Gastroesophageal sphincter (tissue), 4 donors: Measurements from ENCODE around the gene CMYA5. TPM values are rescaled to one million over a fixed set of nuclear protein-coding genes. Genes with fewer than 3 reads are reported as not detected.

Experiments used
- ATAC-seq: fragments of 150-250 bp; one replicate; pipeline ENCODE4 v1.9.1; 2016; ENCODE audit warnings: mild to moderate bottlenecking, moderate library complexity
- H3K27ac ChIP-seq, 4 donors: fragments of 200-600 bp; sonication (generic) in 3 of 4; 1 replicate in 3 of 4; 2 replicates in 1 of 4; pipeline ENCODE4 v1.5.1; 2016 to 2019
- H3K27me3 ChIP-seq: fragments of 200-600 bp; sonication (generic); one replicate; pipeline ENCODE4 v1.5.1; 2019
- H3K36me3 ChIP-seq, 2 donors: fragments of 200-600 bp; sonication (generic); one replicate each; pipeline ENCODE4 v1.5.1; 2019; ENCODE audit warnings: control low read depth in 1 of 2
- H3K4me1 ChIP-seq, 3 donors: fragments of 200-600 bp; sonication (generic); 1 replicate in 2 of 3; 2 replicates in 1 of 3; pipeline ENCODE4 v1.5.1; 2016 to 2019; ENCODE audit warnings: control low read depth in 2 of 3
- H3K4me3 ChIP-seq, 2 donors: fragments of 200-600 bp; sonication (generic); one replicate each; pipeline ENCODE4 v1.5.1; 2019; ENCODE audit warnings: mild to moderate bottlenecking in 1 of 2, moderate library complexity in 1 of 2
- H3K9me3 ChIP-seq, 3 donors: fragments of 200-600 bp; sonication (generic); one replicate each; pipeline ENCODE4 v1.5.1; 2017 to 2019; ENCODE audit warnings: control low read depth in 2 of 3
- EP300 ChIP-seq: sonication (generic); formaldehyde crosslinking; IDR thresholded peaks from one replicate; pipeline ENCODE4 v1.6.1; 2017; ENCODE audit warnings: antibody characterized with exemption, mild to moderate bottlenecking
- POLR2A ChIP-seq, 2 donors: fragments of 450-650 bp; IDR thresholded peaks; one replicate each; pipeline ENCODE4 v1.6.1; 2017; ENCODE audit warnings: antibody characterized with exemption in 2 of 2, mild to moderate bottlenecking in 2 of 2, moderate library complexity in 1 of 2
- POLR2AphosphoS5 ChIP-seq: sonication (generic); formaldehyde crosslinking; IDR thresholded peaks from one replicate; pipeline ENCODE4 v1.6.1; 2017; ENCODE audit warnings: antibody characterized with exemption
- WGBS, 2 donors: methylation state at CpG; one replicate each; pipeline ENCODE4 v1.1.5; 2018; ENCODE audit warnings: low coverage in 1 of 2; 5-methylcytosine and 5-hydroxymethylcytosine counted together
- small RNA-seq, 4 donors: library from RNA; depleted of rRNA; stranded (forward); fragments of <200 nt; gene quantifications; one replicate each; pipeline ENCODE3, GENCODE V24; 2016
- total RNA-seq, 4 donors: library from RNA; depleted of rRNA; stranded (reverse); fragments of >200 nt; gene quantifications; one replicate each; pipeline ENCODE4 v1.1.0, GENCODE V29; 2016
- TF ChIP-seq, protein P1 (sequence below), 4 experiments: fragments of 200-600 bp in 2 of 4; fragments of 450-650 bp in 2 of 4; sonication (generic) in 1 of 4; IDR thresholded peaks; one replicate each; pipeline ENCODE4 v1.5.1; 2017 to 2019; ENCODE audit warnings: antibody characterized with exemption in 4 of 4, mild to moderate bottlenecking in 2 of 4, moderate library complexity in 2 of 4

CMYA5 gene
- total RNA-seq, 4 donors from 2014 or later = 3.2 to 11.3 (median 7.9) TPM

DNA sequence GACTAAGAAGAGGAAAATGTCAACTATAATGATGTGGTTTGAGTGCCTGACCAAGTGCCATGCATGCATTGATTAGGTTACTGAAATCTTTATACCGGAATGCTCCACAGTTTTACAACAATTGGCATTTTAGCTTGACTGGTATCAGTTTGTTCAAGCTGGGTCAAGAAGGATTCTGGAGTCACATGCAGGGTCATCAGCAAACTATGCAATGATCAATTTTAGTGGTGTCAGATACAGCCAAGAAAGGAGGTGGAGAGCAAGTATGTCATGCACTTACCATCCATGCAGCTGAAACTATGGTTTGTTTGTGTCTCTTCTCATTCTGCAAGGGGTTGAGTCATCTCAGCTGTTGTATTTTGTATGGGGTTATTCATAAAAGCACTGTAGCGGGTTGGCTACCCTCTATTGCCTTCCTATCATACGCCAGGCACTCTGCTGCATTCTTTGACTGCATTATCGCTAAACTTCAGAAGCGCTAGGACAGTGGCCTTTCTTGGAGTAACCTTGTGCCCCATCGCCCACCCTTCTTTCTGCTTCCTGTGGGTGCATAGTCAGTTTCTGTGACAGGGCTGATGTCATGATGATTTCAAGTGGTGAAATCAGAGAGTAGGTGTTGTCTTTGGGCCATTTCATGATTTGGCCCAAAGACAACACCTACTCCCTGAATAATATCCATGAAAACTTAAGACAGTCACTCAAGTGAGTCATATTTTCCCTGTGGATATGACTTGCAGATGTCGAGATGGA, 156.0 kb downstream of the CMYA5 start:
- Histone ChIP-seq H3K9me3 (no peaks in the 10 kb centered on the region), H3K36me3 (no peaks in the 10 kb centered on the region), H3K4me3 (no peak overlapping the region), H3K27me3 (no peaks in the 10 kb centered on the region), H3K27ac (peak overlapping the region in 3 of 4 donors; percentile 6 to 46 (median 35)), H3K4me1 (peaks cover 0 to 12% (median 5%) of the 10 kb centered on the region in 3 donors)
- WGBS, 2 donors = 54 to 81% methylated on average over 3 to 7 of the region's 7 CpGs
- peak; percentile 44 for TF ChIP-seq POLR2AphosphoS5
- no peak for TF ChIP-seq POLR2A (IDR thresholded peaks at IDR 0.05)
- TF ChIP-seq, protein P1, sequence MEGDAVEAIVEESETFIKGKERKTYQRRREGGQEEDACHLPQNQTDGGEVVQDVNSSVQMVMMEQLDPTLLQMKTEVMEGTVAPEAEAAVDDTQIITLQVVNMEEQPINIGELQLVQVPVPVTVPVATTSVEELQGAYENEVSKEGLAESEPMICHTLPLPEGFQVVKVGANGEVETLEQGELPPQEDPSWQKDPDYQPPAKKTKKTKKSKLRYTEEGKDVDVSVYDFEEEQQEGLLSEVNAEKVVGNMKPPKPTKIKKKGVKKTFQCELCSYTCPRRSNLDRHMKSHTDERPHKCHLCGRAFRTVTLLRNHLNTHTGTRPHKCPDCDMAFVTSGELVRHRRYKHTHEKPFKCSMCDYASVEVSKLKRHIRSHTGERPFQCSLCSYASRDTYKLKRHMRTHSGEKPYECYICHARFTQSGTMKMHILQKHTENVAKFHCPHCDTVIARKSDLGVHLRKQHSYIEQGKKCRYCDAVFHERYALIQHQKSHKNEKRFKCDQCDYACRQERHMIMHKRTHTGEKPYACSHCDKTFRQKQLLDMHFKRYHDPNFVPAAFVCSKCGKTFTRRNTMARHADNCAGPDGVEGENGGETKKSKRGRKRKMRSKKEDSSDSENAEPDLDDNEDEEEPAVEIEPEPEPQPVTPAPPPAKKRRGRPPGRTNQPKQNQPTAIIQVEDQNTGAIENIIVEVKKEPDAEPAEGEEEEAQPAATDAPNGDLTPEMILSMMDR (IDR thresholded peaks at IDR 0.05) = no peak
- no peak for TF ChIP-seq EP300
- peak; percentile 76 for ATAC-seq

DNA sequence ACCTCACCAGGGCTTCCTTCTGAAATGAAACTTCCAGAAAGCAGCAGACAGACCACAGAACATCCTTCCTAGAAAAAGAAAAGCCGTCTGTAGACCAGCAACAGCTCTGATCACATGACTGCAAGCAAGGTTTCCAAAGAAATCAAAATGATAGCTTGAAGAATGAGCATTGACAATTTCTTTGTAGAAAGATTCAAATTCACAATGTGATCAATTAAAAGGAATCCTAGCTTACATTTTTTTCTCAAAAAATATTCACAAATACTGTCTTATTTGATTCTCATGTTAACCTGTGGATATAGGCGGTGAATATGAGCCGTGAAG, 156.5 kb downstream of the CMYA5 start:
- H3K27me3 ChIP-seq = no peaks in the 10 kb centered on the region
- no peak for TF ChIP-seq POLR2A (IDR thresholded peaks at IDR 0.05)
- TF ChIP-seq POLR2AphosphoS5 = no peak
- no peak for TF ChIP-seq EP300
- TF ChIP-seq, protein P1 (IDR thresholded peaks at IDR 0.05) = no peak
- no peak overlapping the region for H3K27ac ChIP-seq
- H3K36me3 ChIP-seq = no peaks in the 10 kb centered on the region
- 72 to 89% methylated on average over 2 to 3 of the region's 3 CpGs for WGBS, 2 donors
- H3K4me1 ChIP-seq = peaks cover 0 to 12% (median 5%) of the 10 kb centered on the region in 3 donors
- H3K4me3 ChIP-seq = no peak overlapping the region
- no peaks in the 10 kb centered on the region for H3K9me3 ChIP-seq
- ATAC-seq = no peak

DNA sequence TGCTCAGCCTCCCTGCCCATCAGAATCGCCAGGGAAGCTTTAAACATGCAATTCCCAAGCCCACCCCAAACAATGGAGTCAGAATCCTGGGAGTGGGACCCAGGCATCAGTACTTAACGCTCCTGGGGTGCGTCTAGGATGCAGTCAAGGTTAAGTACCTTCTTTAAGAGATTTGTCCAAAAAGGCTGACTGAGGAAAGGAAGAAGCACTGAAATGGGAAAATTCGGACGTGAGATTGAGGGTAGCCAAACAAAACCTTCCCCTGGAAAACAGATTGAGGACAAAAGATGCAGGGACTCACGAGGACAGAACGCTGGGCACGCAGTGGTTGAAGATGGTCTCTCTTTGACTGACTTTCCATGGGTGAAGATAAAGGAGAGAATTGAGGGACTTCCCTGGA, 157.9 kb downstream of the CMYA5 start:
- ATAC-seq = no peak
- Histone ChIP-seq H3K27me3 (no peaks in the 10 kb centered on the region), H3K4me3 (no peak overlapping the region), H3K36me3 (no peaks in the 10 kb centered on the region), H3K27ac (no peak overlapping the region), H3K4me1 (peaks cover 0 to 12% (median 5%) of the 10 kb centered on the region in 3 donors), H3K9me3 (no peaks in the 10 kb centered on the region)
- 96 to 100% methylated on average over 1 to 5 of the region's 8 CpGs for WGBS, 2 donors
- TF ChIP-seq EP300 (no peak), POLR2AphosphoS5 (no peak), POLR2A (IDR thresholded peaks at IDR 0.05) (no peak)
- TF ChIP-seq, protein P1 (IDR thresholded peaks at IDR 0.05) = no peak

DNA sequence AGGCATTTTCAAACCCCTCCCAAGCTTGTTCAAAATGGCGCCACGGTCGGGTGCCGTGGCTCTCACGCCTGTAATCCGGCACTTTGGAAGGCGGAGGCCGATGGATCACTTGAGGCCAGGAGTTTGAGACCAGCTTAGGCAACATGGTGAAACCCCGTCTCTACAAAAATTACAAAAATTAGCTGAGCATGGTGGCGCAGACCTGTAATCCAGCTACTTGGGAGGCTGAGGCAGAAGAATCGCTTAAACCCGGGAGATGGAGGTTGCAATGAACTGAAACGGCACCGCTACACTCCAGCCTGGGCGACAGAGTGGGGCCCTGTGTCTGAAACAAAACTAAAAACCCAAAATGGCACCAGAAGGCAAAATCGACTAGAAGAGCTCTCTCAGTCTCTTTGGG, 159.4 kb downstream of the CMYA5 start:
- 93 to 100% methylated on average over 5 to 16 of the region's 16 CpGs for WGBS, 2 donors
- TF ChIP-seq POLR2A (IDR thresholded peaks at IDR 0.05) = no peak
- TF ChIP-seq, protein P1 (IDR thresholded peaks at IDR 0.05) = no peak
- TF ChIP-seq EP300 = no peak
- TF ChIP-seq POLR2AphosphoS5 = no peak
- ATAC-seq = no peak
- Histone ChIP-seq H3K9me3 (no peaks in the 10 kb centered on the region), H3K27me3 (no peaks in the 10 kb centered on the region), H3K4me1 (peaks cover 0 to 12% (median 5%) of the 10 kb centered on the region in 3 donors), H3K27ac (no peak overlapping the region), H3K36me3 (no peaks in the 10 kb centered on the region), H3K4me3 (no peak overlapping the region)

Small RNA genes lying within 50 kb of the gene (small RNA-seq; reads per million reads assigned to genes)
- 0 reads per million in 4 donors for gene AC008496.1

Other genes with a start within 250 kb of the CMYA5 start
- gene HOMER1, start 175.7 kb upstream of the CMYA5 start, total RNA-seq = 10 to 100 TPM; 13.0 to 26.3 (median 15.0) TPM
- gene TENT2, start 77.4 kb upstream of the CMYA5 start, total RNA-seq = 10 to 100 TPM; 33.7 to 84.8 (median 53.2) TPM